DND-41 (cell line): ENCODE data around the gene FTO.

Source experiments
- EZH2 ChIP-seq: IDR thresholded peaks from 3 replicates; pipeline ENCODE4 v1.6.1; 2012; ENCODE audit warnings: borderline replicate concordance, low read depth, mild to moderate bottlenecking, moderate library complexity, low read length, inconsistent platforms; ENCODE audit not compliant: severe bottlenecking
- TF ChIP-seq, protein P1 (sequence below): IDR thresholded peaks from 2 replicates; pipeline ENCODE4 v1.5.1; 2012; ENCODE audit warnings: borderline replicate concordance, low read length, moderate library complexity, mild to moderate bottlenecking; ENCODE audit not compliant: poor library complexity, severe bottlenecking; ENCODE audit errors: extremely low read depth

DNA sequence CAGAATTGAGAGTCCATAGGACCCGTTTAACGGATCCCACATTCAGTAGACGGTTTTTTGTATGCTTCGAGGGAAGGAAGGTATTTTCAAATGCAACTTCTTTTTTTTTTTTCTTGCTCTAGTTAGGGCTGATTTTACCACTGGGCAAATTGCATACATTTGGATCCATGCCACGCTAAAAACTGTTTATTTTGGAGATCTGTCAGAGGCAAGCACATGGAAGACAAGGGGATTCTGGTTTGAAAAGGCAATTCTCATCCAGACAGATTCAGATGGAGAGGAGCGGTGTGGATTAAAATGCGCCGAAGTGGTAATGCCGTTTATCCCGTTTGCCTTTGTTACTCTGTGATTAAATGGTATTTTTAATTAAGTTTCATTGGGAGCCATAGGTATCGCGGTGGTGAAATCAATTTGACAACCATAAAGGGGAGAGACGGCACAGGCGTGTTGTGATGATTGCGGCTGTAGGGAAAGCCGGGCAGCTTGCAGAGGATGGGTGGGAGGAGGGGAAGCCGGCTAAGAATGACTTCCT is 412.2 kb downstream of the FTO start:
- TF ChIP-seq, protein P1, sequence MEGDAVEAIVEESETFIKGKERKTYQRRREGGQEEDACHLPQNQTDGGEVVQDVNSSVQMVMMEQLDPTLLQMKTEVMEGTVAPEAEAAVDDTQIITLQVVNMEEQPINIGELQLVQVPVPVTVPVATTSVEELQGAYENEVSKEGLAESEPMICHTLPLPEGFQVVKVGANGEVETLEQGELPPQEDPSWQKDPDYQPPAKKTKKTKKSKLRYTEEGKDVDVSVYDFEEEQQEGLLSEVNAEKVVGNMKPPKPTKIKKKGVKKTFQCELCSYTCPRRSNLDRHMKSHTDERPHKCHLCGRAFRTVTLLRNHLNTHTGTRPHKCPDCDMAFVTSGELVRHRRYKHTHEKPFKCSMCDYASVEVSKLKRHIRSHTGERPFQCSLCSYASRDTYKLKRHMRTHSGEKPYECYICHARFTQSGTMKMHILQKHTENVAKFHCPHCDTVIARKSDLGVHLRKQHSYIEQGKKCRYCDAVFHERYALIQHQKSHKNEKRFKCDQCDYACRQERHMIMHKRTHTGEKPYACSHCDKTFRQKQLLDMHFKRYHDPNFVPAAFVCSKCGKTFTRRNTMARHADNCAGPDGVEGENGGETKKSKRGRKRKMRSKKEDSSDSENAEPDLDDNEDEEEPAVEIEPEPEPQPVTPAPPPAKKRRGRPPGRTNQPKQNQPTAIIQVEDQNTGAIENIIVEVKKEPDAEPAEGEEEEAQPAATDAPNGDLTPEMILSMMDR, result no peak
- no peak for TF ChIP-seq EZH2
